WI38 (cell line): ENCODE measurements around the gene FRMD4A.

Experiments
- H3K4me3 ChIP-seq: 2 replicates; pipeline ENCODE4 v1.5.1; 2011; ENCODE audit warnings: low read depth, mild to moderate bottlenecking, control low read depth, low read length
- TF ChIP-seq, protein P1 (sequence below): IDR thresholded peaks from 2 replicates; pipeline ENCODE4 v1.5.1; 2012; ENCODE audit warnings: low read depth, mild to moderate bottlenecking, control low read depth, low read length

FRMD4A gene

DNA sequence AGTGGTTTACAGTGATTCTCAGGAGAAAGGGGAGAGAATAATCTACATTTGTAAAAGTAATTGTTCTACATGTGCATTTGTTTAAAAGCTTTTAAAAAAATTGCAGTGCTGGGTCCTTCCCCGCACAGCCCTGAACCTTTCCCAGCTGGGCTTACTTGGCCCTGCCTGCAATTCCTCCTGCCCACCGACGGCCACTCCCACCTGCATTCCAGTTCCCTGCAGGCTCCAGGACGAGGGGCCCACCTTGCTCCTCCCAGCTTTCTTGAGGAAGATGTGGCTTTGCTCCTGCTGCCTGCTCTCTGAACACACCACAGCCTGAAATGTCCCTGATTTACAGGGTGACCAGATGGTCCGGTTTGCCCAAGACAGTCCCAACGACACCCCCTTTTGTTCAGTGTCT is 521.3 kb downstream of the FRMD4A start:
- no peak overlapping the region for H3K4me3 ChIP-seq
- TF ChIP-seq, protein P1, sequence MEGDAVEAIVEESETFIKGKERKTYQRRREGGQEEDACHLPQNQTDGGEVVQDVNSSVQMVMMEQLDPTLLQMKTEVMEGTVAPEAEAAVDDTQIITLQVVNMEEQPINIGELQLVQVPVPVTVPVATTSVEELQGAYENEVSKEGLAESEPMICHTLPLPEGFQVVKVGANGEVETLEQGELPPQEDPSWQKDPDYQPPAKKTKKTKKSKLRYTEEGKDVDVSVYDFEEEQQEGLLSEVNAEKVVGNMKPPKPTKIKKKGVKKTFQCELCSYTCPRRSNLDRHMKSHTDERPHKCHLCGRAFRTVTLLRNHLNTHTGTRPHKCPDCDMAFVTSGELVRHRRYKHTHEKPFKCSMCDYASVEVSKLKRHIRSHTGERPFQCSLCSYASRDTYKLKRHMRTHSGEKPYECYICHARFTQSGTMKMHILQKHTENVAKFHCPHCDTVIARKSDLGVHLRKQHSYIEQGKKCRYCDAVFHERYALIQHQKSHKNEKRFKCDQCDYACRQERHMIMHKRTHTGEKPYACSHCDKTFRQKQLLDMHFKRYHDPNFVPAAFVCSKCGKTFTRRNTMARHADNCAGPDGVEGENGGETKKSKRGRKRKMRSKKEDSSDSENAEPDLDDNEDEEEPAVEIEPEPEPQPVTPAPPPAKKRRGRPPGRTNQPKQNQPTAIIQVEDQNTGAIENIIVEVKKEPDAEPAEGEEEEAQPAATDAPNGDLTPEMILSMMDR, result no peak

DNA sequence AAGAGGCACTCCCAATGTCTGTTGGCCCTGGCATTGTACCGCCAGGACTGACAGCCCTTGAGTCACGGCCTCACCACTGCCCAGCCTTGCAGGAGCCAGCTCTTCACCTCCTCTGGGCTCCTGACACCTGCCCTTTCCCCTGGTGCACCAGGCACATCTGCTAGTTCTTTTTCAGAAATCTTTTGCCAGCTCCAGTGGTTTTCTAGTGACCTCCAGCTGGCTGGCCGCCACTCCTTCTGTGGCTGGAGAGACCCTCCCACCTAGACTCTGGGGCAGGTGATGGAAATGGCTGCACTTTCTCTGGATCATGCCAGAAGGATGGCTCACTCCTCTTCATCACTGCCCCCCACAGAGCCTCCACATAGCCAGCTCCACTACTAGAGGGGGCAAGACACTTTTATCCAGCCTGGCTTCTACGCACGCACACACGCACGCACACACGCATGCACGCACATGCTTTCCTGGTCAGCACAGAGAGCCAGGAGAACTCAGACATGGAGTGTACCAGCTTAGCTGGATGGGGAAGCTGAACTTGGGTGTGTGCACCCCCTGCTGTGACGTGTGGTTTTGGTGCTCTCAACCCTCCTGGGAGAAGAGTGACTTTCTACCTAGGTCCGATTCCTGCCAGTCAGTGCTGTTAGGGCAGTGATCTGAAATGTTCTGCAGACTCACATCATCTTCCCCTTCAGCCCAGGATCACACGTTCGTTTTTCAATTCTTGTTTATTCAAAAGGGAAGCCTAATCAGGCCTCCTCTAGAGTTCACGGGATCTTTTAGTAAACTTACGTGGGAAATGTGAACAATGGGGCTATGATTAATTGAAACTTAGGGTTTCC is 522.0 kb downstream of the FRMD4A start:
- no peak overlapping the region for H3K4me3 ChIP-seq
- TF ChIP-seq, protein P1, result no peak

DNA sequence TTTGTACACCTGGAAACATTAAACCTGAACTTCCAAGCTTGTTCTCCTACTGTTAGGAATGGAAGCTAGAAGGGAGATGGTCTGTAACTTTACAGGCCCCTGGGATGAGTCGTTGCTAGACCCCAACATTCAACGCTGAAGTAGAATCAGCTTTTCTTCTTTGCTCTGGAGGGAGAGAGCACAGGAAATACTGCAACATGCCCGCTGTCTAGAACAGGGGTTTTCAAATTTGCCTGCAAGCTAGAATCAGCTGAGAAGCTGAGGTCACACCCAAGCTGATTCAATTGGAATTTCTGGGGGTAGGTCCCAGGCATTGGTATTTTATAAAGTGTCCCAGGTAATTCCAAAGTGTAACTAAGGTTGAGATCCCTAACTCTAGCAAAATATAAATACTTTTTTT is 524.3 kb downstream of the FRMD4A start:
- no peak overlapping the region for H3K4me3 ChIP-seq
- TF ChIP-seq, protein P1, result no peak

DNA sequence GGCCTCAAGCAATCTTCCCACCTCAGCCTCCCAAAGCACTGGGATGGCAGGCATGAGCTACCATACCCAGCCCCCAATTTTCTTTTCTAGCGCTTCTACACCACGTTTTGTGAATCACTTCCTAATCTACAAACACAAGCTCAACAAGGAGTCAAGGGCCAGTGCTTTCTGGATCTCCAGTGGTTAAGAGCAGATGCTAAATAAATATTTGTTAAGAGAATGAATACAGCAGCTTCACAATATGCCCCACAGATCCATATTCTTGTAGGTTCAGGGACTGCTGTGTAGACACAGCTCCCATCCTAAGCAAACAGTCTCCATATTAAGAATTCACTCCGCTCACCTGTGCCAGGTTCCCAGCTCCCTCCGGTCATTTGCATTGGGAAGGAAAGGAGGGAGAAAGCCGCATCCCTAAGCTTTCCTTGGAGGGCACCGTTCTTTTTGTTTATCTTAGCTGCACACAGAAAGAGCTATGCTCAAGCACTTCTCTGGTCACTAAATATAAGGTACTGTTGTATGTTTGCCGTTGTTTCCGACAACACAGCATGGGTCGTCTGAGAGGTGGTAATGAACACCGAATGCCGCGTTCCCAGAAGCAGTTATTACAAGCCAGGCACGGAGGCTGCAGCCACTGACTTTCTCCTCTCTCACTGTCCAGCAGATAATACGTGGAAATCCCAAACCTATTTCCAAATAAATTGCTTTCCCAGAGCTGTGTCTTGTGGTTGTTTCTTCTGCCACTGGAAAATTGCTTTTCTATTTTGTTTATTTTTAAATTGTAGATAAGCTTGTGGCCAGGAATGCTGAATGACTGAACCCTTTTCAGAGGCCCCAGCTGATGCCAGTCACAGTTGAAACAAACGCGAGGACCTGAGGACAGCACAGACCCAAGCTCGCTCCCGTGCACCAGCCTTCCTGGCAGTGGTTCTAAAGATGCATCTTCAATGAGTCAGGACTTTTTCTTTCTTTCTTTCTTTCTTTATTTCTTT is 526.9 kb downstream of the FRMD4A start:
- no peak overlapping the region for H3K4me3 ChIP-seq
- TF ChIP-seq, protein P1, result no peak

DNA sequence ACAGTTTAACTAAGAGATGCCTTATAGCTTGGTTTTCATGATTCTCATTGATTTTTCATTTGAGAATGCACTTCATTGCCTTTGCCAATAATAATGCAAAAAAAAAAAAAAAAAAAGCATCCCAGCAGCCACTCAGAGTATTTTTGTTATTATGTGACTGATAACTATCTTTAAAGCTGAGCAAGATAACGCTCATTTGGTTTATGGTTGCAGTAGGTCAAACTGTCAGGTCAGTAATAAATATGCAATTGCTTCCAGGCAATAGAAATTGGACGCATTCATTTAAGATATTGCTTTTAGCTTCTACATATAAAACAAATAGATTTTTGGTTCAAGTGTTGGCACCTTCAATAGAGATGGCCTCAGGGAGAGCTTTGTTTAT is 528.8 kb downstream of the FRMD4A start:
- TF ChIP-seq, protein P1, result no peak
- no peak overlapping the region for H3K4me3 ChIP-seq

DNA sequence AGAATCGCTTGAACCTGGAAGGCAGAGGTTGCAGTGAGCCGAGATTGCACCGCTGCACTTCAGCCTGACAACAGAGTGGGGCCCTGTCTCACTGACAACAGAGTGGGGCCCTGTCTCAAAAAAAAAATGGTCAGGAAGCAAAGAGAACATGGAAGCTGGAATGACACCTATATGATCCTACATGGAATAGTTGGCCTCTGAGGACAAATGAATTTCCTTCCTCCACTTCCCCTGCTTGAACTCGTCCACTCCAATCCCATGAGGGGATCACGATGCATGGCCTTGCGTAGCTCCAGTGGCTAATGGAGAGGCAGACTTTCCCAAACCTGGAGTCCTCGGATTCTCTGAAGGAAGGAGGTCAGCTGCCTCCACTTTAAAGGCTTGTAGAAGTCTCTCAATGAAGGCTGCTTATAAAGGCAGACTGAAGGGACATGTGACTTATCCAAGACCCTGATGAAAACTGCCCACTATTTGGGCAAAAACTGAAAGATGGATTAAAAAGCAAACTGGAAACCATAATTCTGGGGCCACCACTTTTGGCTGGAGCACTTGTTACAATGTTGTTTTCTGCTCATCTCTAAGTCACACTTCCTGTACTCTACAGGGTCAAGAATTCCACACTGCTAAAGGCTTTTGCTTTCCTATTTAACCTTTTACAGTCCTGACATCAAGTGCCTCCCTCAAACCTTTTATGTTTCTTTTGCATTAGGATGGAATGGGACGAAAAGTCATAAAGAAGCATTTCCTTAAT is 529.4 kb downstream of the FRMD4A start:
- TF ChIP-seq, protein P1, result no peak
- no peak overlapping the region for H3K4me3 ChIP-seq
